H9 (cell line): ENCODE data around the gene AXIN2. TPM values are rescaled to one million over a fixed set of nuclear protein-coding genes. Genes with fewer than 3 reads are reported as not detected.

Source experiments
- DNase-seq: peaks from one replicate; pipeline ENCODE4 v3.0.0-alpha.2; 2017
- H2AFZ ChIP-seq: one replicate; pipeline ENCODE4 v1.6.1; 2013; ENCODE audit warnings: mild to moderate bottlenecking, low read length, control low read depth, moderate library complexity
- H2AK5ac ChIP-seq: 2 replicates; pipeline ENCODE4 v1.6.1; 2013; ENCODE audit warnings: low read length, control low read depth, mixed read lengths; ENCODE audit not compliant: insufficient read length
- H2BK120ac ChIP-seq: one replicate; pipeline ENCODE4 v1.6.1; 2013; ENCODE audit warnings: low read depth, mild to moderate bottlenecking, low read length, control low read depth, inconsistent platforms; ENCODE audit not compliant: poor library complexity, severe bottlenecking
- H2BK12ac ChIP-seq: 2 replicates; pipeline ENCODE4 v1.6.1; 2013; ENCODE audit warnings: low read length, control low read depth, mixed read lengths, low read depth; ENCODE audit not compliant: insufficient read length
- H2BK15ac ChIP-seq: 2 replicates; pipeline ENCODE4 v1.6.1; 2013; ENCODE audit warnings: low read depth, low read length, control low read depth
- H2BK20ac ChIP-seq: one replicate; pipeline ENCODE4 v1.6.1; 2013; ENCODE audit warnings: low read depth, mild to moderate bottlenecking, low read length, control low read depth, inconsistent platforms; ENCODE audit not compliant: poor library complexity, severe bottlenecking
- H2BK5ac ChIP-seq: 2 replicates; pipeline ENCODE4 v1.6.1; 2013; ENCODE audit warnings: low read length, control low read depth, mixed read lengths; ENCODE audit not compliant: insufficient read length
- H3K14ac ChIP-seq: 2 replicates; pipeline ENCODE4 v1.6.1; 2013; ENCODE audit warnings: low read length, control low read depth; ENCODE audit not compliant: insufficient read depth
- H3K18ac ChIP-seq: 2 replicates; pipeline ENCODE4 v1.6.1; 2013; ENCODE audit warnings: low read depth, mild to moderate bottlenecking, mixed read lengths, low read length, control low read depth; ENCODE audit not compliant: insufficient read length
- H3K23ac ChIP-seq: 2 replicates; pipeline ENCODE4 v1.6.1; 2013; ENCODE audit warnings: low read length, control low read depth, mixed read lengths, low read depth; ENCODE audit not compliant: insufficient read length
- H3K23me2 ChIP-seq: 2 replicates; pipeline ENCODE4 v1.6.1; 2013; ENCODE audit warnings: low read depth, mild to moderate bottlenecking, mixed read lengths, low read length, control low read depth; ENCODE audit not compliant: insufficient read length, poor library complexity, severe bottlenecking
- H3K27ac ChIP-seq: 2 replicates; pipeline ENCODE4 v1.5.1; 2013; ENCODE audit warnings: low read length, control low read depth, mixed read lengths, low read depth; ENCODE audit not compliant: insufficient read length
- H3K27me3 ChIP-seq: 2 replicates; pipeline ENCODE4 v1.6.1; 2013; ENCODE audit warnings: low read length, control low read depth, inconsistent platforms; ENCODE audit not compliant: insufficient read depth
- H3K4ac ChIP-seq: 2 replicates; pipeline ENCODE4 v1.6.1; 2013; ENCODE audit warnings: low read depth, mild to moderate bottlenecking, control low read depth, inconsistent platforms, low read length, moderate library complexity
- H3K4me1 ChIP-seq: 2 replicates; pipeline ENCODE4 v1.6.1; 2013; ENCODE audit warnings: low read length, control low read depth, inconsistent platforms; ENCODE audit not compliant: insufficient read depth
- H3K4me2 ChIP-seq: 2 replicates; pipeline ENCODE4 v1.6.1; 2013; ENCODE audit warnings: low read length, control low read depth, mixed read lengths; ENCODE audit not compliant: insufficient read length, insufficient read depth
- H3K56ac ChIP-seq: 2 replicates; pipeline ENCODE4 v1.6.1; 2013; ENCODE audit warnings: low read depth, mild to moderate bottlenecking, mixed read lengths, low read length, control low read depth; ENCODE audit not compliant: insufficient read length
- H3K79me1 ChIP-seq: 2 replicates; pipeline ENCODE4 v1.6.1; 2013; ENCODE audit warnings: low read depth, mild to moderate bottlenecking, moderate library complexity, low read length, control low read depth, inconsistent platforms; ENCODE audit not compliant: insufficient read depth, poor library complexity, severe bottlenecking
- H3K79me2 ChIP-seq: 2 replicates; pipeline ENCODE4 v1.6.1; 2013; ENCODE audit warnings: low read length, control low read depth, inconsistent platforms; ENCODE audit not compliant: insufficient read depth
- H3K9ac ChIP-seq: 2 replicates; pipeline ENCODE4 v1.6.1; 2013; ENCODE audit warnings: low read length, control low read depth, mixed read lengths; ENCODE audit not compliant: insufficient read length; ENCODE audit errors: extremely low read depth
- H3K9me3 ChIP-seq: one replicate; pipeline ENCODE4 v1.6.1; 2013; ENCODE audit warnings: low read depth, low read length, inconsistent platforms; ENCODE audit not compliant: control insufficient read depth
- H3T11ph ChIP-seq: one replicate; pipeline ENCODE4 v1.6.1; 2013; ENCODE audit warnings: mild to moderate bottlenecking, low read length, control low read depth, inconsistent platforms
- H4K20me1 ChIP-seq: one replicate; pipeline ENCODE4 v1.6.1; 2013; ENCODE audit not compliant: control insufficient read depth, insufficient read length, insufficient read depth
- H4K5ac ChIP-seq: 2 replicates; pipeline ENCODE4 v1.6.1; 2013; ENCODE audit warnings: low read depth, mild to moderate bottlenecking, mixed read lengths, low read length, control low read depth; ENCODE audit not compliant: insufficient read length
- H4K8ac ChIP-seq: replicated peaks from 2 replicates; pipeline ENCODE4 v1.6.1; 2013; ENCODE audit warnings: low read length, control low read depth, mixed read lengths, low read depth; ENCODE audit not compliant: insufficient read length
- H4K91ac ChIP-seq: 2 replicates; pipeline ENCODE4 v1.6.1; 2013; ENCODE audit warnings: low read depth, mild to moderate bottlenecking, moderate library complexity, mixed read lengths, low read length, control low read depth; ENCODE audit not compliant: insufficient read length
- H3K27ac Mint-ChIP-seq, 3 experiments: 2 replicates in 2 of 3; 3 replicates in 1 of 3; pipeline ENCODE4 v1.8.0; 2020 to 2021; ENCODE audit warnings: mixed read lengths in 3 of 3, mild to moderate bottlenecking in 1 of 3, moderate library complexity in 1 of 3
- H3K27me3 Mint-ChIP-seq: 2 replicates; pipeline ENCODE4 v1.8.0; 2021; ENCODE audit warnings: low read depth, mild to moderate bottlenecking, moderate library complexity, mixed read lengths
- H3K36me3 Mint-ChIP-seq, 3 experiments: 2 replicates in 2 of 3; 3 replicates in 1 of 3; pipeline ENCODE4 v1.8.0; 2020 to 2021; ENCODE audit warnings: low read depth in 3 of 3, mixed read lengths in 3 of 3; ENCODE audit not compliant: insufficient read depth in 1 of 3
- H3K4me1 Mint-ChIP-seq, 2 experiments: 2 replicates each; pipeline ENCODE4 v1.8.0; 2020; ENCODE audit warnings: mixed read lengths in 2 of 2
- H3K4me3 Mint-ChIP-seq, 2 experiments: 2 replicates in 1 of 2; 3 replicates in 1 of 2; pipeline ENCODE4 v1.8.0; 2020 to 2021; ENCODE audit warnings: mild to moderate bottlenecking in 2 of 2, mixed read lengths in 2 of 2, moderate library complexity in 1 of 2
- H3K9me3 Mint-ChIP-seq, 2 experiments: 2 replicates in 1 of 2; 3 replicates in 1 of 2; pipeline ENCODE4 v1.8.0; 2020; ENCODE audit warnings: mild to moderate bottlenecking in 2 of 2, mixed read lengths in 2 of 2, moderate library complexity in 1 of 2
- WGBS: extraction: QIAGEN DNeasy Blood & Tissue Kit; methylation state at CpG from one replicate; pipeline ENCODE4 v1.1.7; 2013; ENCODE audit warnings: missing lambda C conversion rate, low lambda C conversion rate, mixed read lengths; ENCODE audit not compliant: insufficient read length; ENCODE audit errors: extremely low coverage; 5-methylcytosine and 5-hydroxymethylcytosine counted together
- total RNA-seq: library from RNA; stranded (reverse); gene quantifications from 2 replicates; pipeline ENCODE4 v1.2.1, GENCODE V29; 2021
- TF ChIP-seq, protein P1 (sequence below): fragments of 200-600 bp; sonication (generic); conservative IDR thresholded peaks from 3 replicates; pipeline ENCODE4 v1.8.0; 2021; ENCODE audit warnings: antibody characterized with exemption, mild to moderate bottlenecking

Gene AXIN2
- total RNA-seq, 1 experiment from 2014 or later: 35.0 TPM

GRCh38 chr17:65514541-65514940 lies 46.9 kb downstream of the AXIN2 start:
- H3K4ac ChIP-seq: no peak overlapping the region
- no peak overlapping the region for H3T11ph ChIP-seq
- Mint-ChIP-seq H3K9me3 (no peaks in the 10 kb centered on the region), H3K27ac (no peak overlapping the region), H3K36me3 (peaks cover 0 to 6% (median 0%) of the 10 kb centered on the region in 3 experiments; a peak in 1 of 7 replicates), H3K4me1 (peaks cover 8 to 22% of the 10 kb centered on the region in 2 experiments), H3K27me3 (peaks cover 6% of the 10 kb centered on the region), H3K4me3 (no peak overlapping the region)
- H3K18ac ChIP-seq: no peak overlapping the region
- no peaks in the 10 kb centered on the region for H3K79me1 ChIP-seq
- H2BK5ac ChIP-seq: no peak overlapping the region
- H3K4me2 ChIP-seq: no peak overlapping the region
- H2AK5ac ChIP-seq: no peak overlapping the region
- H3K9me3 ChIP-seq: no peaks in the 10 kb centered on the region
- no peaks in the 10 kb centered on the region for H3K23me2 ChIP-seq
- H4K91ac ChIP-seq: no peak overlapping the region
- H3K4me1 ChIP-seq: peaks cover 2% of the 10 kb centered on the region; the same call in 1 of the 2 replicates
- no peaks in the 10 kb centered on the region for H3K79me2 ChIP-seq
- H3K23ac ChIP-seq: no peak overlapping the region
- no peaks in the 10 kb centered on the region for H4K20me1 ChIP-seq
- WGBS: no CpG with 5 or more reads among the region's 5 CpGs
- H2BK120ac ChIP-seq: no peak overlapping the region
- no peak overlapping the region for H2BK20ac ChIP-seq
- H2BK15ac ChIP-seq: no peak overlapping the region
- no peak overlapping the region for H2AFZ ChIP-seq
- no peak overlapping the region for H3K56ac ChIP-seq
- no peak overlapping the region for H3K9ac ChIP-seq
- DNase-seq: no peak
- TF ChIP-seq, protein P1, sequence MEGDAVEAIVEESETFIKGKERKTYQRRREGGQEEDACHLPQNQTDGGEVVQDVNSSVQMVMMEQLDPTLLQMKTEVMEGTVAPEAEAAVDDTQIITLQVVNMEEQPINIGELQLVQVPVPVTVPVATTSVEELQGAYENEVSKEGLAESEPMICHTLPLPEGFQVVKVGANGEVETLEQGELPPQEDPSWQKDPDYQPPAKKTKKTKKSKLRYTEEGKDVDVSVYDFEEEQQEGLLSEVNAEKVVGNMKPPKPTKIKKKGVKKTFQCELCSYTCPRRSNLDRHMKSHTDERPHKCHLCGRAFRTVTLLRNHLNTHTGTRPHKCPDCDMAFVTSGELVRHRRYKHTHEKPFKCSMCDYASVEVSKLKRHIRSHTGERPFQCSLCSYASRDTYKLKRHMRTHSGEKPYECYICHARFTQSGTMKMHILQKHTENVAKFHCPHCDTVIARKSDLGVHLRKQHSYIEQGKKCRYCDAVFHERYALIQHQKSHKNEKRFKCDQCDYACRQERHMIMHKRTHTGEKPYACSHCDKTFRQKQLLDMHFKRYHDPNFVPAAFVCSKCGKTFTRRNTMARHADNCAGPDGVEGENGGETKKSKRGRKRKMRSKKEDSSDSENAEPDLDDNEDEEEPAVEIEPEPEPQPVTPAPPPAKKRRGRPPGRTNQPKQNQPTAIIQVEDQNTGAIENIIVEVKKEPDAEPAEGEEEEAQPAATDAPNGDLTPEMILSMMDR: no peak
- H4K5ac ChIP-seq: no peak overlapping the region
- H3K27ac ChIP-seq: no peak overlapping the region
- no peak overlapping the region for H2BK12ac ChIP-seq
- H3K27me3 ChIP-seq: no peaks in the 10 kb centered on the region
- H3K14ac ChIP-seq: no peak overlapping the region
- H4K8ac ChIP-seq: no peak overlapping the region
